DMS 273 (cell line): Measurements from ENCODE around the gene PRDM12.

Source experiments
- DNase-seq: peaks from one replicate; lab custom pipeline; 2025; ENCODE audit not compliant: unreplicated experiment; lab: John Stamatoyannopoulos, UW

Gene PRDM12

DNA sequence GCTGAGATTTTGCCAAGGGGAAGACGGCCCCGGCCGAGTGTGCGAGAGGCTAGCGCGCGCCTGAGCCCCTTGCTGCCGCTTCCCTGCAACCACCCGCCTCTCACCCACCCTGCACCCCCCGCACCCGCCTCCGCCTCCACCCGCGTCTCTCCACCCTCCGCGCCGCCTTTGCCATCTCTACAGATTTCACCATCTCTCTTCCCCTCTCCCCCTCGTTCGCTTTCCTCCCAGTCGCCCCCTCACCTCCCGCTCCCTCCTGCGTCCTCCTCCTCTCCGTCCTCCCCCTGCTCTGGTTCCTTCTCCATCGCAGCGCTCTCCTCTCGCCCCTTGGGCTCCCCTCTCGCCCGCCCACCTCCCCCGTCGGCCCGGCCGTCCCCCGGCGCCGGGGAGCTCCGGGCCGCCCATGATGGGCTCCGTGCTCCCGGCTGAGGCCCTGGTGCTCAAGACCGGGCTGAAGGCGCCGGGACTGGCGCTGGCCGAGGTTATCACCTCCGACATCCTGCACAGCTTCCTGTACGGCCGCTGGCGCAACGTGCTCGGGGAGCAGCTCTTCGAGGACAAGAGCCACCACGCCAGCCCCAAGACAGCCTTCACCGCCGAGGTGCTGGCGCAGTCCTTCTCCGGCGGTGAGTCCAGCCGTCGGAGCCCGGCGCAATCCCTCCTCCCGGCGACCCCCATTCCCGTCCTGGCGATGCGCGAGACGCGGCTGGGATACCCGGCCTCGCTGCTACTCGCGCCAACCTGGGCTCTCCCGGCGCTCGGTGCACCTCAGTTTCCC lies at the start of gene PRDM12:
Gene PRDM12 (plus strand): TSS at position 344 of the 778 bp plus-strand sequence. CDS start 60 bp downstream, at position 404.
- peak; percentile 44 for DNase-seq

DNA sequence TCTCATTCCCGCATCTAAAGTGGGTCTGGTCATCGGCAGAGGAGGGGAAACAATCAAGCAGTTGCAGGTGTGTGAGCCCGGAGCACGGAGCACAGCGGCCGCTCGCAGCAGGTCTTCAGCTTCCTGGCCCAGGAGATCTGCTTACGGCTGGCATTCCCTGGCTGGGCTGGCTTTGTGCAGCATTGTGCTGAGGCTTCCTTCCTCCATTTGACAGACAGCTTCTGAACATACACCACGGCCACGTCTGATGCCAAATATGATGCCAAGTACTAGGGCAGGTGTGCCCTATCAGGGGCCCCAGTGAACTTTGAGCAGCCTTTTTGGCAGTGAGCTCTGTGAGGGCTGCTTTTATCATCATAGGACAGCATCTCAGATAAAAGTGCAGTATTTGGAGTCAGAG lies 47.9 kb upstream of the PRDM12 start:
- no peak for DNase-seq

DNA sequence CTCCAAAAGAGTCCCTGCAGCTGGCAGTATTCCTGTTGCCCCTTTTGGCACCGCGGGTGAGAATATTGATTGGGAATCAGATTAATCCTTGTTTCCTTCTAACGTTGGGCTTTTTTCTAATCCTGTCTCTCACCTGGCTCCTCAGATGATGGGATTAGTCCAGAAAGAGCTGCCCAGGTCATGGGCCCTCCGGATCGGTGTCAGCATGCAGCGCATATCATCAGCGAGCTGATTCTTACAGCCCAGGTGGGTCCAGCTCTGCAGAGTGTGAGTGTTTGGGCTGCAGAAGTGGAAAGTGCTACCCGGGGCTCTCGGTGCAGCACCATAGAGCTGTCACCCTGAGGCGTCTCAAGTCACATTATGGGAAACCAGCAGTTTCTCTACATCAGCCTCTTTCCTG lies 40.9 kb upstream of the PRDM12 start:
- no peak for DNase-seq

DNA sequence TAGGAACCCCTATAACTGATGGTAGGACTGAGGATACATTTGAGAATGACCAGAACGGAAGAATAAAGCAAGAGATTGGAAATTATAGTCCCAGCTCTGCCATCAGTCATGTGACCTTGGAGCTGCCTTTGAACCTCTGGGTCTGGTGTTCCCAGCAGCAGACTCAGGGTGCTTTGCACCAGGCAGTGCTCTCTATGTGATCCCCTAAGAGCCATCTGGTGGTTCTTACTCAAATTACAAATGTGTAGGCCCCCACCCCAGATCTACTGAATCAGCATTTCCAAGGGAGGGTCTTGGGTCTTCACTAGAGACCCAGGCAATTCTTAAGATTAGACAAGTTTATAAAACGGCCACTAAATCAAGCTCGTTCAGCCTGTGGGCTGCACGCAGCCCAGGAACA lies 40.2 kb upstream of the PRDM12 start:
- no peak for DNase-seq

DNA sequence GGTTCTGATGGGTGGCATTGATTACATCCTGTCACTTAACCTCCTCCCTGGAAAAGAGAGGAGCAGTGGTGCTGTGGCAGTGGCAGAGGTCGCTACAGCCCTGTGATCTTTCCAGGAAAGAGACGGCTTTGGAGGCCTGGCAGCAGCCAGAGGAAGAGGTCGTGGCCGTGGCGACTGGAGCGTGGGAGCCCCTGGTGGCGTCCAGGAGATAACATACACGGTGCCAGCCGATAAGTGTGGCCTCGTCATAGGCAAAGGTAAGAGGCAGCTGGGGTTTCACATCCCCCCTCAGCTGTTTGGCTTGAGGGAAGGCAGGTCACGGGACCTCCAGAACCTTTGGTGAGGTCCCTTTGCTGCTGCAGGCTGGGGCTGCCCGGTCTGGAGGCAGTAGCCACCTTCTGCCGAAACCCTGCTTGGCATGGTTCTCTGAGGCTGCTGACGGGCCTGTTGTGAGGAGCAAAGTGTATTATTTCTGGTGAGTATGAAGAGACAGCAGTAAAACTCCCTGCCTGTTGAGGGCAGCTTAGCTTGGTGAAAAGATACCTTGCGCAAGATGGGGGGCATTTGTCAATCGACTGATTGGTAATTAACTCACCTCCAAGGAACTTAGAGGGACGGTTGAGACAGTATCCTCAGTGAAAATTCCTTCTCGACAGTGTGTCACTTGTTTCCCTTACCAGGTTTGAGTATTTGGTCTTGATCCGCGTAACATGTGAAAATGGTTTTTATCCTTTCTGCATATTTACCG lies 38.0 kb upstream of the PRDM12 start:
- peak; percentile 36 for DNase-seq

DNA sequence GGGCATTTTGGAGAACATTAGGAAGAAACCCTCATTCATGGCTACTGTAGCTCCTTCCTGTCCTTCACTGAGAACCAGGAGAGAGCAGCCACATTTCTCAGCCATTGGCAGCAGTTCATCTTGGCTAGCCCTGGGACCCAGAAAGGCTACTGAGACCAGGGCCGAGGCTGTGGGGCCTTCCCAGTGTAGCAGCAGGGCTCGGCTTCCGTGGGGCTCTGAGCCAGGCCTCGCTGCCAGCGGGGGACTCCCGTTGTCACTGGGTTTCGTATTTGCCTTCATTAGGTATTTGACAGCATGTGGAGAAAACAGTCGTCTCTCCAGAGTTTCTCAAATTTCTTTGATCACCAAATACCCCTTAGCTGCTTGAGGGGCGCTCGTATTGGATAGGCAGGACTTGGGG lies 37.3 kb upstream of the PRDM12 start:
- no peak for DNase-seq

DNA sequence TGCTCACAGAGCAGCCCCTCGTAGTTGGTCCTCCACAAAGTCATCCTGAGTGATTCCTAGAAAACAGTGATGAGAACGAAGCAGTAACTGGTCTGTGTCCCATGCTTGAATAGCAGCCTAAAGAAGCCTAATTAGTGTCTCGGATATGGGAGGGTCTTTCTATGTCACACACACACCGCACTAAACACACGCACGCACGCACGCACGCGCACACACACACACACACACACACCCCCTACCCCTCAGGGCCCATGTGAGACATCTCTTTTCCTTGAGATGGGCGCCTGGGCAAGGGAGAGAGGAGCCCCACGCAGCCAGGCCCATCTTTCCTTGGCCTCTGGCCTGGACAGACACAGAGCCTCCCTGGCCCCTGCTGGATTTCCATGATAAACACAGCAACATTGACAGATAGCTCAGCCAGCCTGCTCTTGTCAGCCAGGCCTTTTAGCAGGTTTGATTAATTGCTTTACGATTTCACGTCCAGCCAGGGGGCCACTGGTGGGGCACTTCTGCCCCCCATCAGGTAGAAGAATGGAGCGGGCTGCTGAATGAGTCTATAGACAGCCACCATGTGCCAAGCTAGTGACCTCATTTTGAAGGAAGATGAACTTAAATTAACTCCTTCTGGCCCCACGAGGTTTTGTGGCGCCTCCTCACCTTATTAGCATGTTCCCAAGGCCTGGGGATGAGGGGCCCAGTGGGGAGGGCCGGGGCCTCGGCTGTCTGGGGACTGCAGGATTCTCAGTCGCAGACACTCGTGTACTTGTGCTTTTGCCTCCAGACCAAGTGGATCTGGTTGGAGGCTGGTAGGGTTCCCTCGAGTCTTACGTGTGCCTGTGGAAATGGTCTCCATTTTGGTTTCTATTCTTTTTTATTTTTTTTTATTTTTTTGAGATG lies 36.2 kb upstream of the PRDM12 start:
- DNase-seq = no peak

DNA sequence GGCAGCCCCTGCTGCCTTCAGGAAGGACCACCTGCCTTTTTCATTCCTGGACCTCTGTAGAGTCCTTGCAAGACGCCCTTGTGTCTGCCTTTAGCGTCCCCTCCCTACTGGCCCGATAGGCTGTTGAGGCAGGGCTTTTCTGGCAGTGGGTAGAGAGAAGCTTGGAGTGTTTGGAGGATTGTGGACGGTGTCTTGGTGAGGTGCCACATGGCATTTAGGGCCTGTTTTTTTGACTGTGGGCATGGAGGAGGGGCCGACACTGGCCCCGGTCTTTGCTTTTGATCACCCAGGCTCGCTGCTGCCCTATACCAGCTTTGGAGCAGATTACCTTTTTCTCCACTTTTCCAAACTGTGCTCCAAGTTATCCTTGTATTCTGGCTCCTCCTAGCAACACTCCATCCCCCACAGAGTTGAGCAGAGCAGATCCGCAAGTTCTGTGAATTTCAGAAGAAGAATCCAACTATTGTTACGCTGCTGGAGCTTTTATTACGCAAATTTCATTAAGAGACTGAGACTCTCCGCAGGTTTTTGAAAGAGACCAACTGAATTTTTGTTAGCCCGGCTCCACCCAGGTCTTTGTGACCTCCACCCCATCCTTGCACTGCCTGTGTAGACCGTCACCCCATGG lies 34.8 kb upstream of the PRDM12 start:
- no peak for DNase-seq

DNA sequence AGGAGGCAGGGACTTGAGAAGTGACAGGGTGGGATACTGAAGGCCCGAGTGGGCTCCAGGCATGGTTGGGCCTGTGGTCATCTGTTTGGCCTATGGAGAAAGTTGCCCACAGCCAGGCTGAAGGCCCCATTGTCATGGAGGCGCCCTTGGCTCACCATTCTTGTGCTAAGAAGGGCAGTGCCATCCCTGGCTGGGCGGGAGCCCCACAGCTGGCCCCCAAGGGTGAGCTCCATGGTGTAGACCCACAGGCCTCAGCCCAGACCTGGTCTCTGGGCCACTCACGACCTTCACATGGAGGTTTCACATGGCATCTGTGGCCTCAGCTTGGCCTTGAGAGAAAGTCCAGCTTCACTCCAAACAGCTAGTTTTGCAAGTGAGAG lies 34.3 kb upstream of the PRDM12 start:
- no peak for DNase-seq

DNA sequence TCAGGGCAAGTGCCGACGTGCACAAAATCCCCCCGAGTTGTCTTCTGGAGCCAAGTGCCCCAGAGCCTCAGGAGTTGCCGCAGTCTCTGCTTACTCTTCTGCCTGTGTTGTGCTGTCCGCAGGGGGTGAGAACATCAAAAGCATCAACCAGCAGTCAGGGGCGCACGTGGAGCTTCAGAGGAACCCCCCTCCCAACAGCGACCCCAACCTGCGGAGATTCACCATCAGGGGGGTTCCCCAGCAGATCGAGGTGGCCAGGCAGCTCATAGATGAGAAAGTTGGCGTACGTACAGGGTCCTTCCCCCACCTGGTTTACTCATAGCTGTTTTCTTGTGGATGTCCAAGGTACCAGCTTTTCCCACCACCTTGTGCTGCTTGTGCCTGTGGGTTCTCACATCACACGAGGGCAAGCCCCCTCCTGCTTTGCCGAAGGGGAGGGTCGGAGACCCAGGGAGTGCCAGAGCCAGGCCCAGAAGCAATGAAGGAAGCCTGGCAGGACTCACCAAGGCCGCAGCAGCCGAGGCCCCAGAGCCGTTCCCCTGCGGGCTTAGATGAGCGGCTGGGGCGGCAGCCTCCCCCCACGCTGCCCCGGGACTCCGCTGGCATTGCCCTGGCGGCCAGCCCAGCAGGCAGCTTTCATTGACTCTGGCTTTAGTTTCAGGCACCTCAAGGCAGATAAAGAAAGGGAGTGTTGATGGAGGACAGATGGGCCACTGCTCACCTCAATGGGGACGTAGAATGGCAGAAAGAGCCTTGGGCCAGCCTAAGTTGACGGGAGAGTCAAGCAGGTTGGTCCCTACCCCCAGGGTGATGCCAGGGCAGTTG lies 33.7 kb upstream of the PRDM12 start:
- DNase-seq = no peak

DNA sequence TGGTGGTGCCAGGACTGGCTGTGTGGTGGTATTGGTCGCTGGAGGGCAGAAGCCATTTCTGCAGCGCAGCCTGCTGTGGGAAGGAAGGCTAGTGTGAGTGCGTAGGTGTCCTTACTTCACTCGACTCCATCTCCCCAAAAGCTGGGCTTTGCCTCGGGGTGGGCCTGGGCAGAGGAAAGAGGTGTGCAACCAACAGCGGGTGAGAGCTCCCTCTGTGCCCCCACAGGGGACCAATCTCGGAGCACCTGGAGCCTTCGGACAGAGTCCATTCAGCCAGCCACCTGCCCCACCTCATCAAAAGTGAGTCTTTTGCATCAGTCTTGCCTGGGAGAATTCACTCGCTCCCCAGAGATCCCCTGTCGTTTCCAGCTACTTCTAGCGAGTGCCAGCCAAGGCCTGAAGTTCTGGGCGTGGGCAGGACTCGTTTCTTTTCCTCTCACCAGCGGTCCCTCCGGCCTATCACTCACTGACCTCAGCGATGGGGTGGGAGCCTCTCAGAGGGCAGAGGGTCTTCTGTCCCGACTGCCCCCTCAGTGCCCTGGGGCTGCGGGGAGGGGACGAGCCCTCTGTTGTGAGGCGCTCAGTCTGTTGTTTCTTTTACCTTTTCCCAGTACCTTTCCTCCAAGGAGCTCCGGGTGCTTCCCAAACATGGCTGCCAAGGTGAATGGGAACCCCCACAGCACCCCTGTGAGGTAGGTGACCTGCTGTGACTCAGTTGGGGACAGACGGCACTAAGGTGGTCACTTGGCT lies 32.9 kb upstream of the PRDM12 start:
- no peak for DNase-seq

DNA sequence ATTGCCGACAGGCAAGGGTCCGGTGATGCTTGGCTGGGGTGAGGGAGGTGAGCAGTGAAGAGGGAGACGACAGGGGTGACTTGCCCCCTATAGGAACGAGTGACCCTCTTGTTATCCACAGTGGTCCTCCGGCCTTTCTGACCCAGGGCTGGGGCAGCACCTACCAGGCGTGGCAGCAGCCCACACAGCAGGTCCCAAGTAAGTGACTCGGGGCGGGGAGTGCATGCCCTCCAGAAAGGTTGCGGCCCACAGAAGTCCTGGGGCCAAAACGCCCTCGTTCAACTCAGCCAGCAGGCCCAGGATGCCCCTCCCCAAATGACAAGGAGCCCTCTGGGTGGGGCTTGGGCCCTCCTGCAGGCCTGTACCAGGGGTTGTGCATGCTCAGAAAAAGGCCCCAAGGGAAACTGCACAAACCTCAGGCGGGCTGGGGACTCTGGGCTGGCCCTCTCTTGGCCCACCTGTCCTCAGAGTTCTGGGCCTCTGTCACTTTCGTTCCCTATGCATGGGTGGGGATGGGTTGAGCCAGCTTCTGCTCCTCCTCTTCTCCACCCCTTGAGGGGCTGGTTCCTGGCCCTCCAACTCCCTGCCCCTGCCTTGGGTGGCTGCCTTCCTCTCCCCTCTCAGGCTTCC lies 32.2 kb upstream of the PRDM12 start:
- DNase-seq = no peak

DNA sequence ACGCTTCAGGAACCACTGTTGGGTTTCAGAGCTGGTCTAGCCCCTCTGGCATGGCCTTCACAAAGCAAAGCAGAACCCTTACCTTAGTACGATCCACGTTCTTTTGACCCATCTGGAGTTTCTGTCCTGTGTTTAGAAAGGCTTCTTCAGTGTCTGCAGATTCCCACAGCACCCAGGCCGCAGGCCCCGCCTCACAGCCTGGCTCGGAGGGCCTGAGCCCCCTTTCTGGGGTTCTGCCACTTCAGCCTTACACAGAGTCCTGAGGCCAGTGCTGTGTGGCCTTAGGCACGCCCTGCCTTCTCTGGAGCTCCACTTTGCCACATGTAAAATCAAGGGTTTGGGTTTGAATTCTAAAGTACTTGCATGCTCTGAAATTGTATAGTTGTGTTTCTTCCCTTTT lies 31.6 kb upstream of the PRDM12 start:
- DNase-seq = no peak

DNA sequence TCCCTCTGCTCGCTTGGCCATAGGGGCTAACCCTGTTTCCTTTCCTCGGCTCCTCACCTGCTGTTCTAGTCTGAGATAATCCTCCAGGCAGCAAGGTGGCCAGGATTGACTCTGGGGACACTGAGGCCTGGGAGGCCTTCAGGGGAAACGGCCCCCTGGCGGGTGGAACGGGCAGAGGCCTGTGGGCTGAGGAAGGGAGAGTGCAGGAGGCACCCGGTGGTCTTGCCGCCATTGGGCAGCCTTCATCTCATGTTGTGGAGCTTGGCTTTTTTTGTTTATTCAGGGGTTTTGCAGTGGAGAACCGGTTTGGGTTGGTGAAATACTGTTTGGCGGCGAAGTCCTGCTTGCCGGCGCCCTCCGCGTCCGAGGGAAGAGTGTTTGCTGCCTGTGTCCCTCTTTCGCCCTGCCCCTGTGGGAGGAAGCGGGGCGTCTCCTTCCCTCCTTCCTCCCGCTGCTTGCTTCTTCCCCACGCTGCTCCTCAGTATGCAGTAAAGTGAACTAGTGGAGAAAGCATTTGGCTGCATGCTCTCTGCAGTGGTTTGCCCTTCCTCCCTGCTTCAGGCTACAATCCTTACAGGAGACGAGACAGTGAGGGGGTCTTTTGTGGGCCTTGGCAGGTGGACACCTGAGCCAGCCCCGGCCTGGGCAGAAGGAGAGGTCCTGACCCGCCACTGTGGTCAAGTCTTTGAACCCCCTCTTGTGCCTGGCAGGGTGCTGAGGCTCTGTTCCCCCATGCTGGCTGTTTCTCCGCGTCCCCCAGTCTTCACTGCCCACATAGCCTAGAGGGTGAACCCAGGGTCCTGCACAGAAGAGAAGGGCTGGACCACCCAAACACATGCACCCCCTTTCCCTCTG lies 30.8 kb upstream of the PRDM12 start:
- no peak for DNase-seq

DNA sequence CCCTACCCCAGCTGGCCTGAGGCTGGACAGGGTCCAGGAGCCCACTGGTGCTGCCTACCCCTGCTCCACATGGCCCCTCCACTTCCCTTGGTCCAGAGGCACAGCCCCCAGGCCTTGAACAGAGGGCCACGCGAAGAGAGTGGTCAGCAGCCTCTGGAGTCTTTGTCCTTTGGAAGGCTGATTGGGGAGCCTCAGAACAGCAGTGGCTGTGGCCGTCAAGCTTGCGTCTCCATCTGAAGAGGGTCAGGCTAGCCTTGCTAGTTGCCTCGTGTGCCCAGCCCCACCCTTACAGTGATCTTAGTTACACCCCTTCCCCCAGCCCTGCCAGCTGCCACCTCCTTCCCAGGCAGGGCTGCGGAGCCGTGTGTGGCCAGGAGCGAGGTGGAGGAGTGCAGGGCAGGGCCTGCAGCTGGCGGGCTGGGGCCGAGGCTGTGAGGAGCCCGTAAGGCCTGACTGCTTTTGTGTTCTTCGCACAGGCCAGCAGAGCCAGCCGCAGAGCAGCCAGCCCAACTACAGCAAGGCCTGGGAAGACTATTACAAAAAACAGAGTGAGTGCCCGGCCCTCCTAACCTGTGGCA lies 30.1 kb upstream of the PRDM12 start:
- peak; percentile 74 for DNase-seq

DNA sequence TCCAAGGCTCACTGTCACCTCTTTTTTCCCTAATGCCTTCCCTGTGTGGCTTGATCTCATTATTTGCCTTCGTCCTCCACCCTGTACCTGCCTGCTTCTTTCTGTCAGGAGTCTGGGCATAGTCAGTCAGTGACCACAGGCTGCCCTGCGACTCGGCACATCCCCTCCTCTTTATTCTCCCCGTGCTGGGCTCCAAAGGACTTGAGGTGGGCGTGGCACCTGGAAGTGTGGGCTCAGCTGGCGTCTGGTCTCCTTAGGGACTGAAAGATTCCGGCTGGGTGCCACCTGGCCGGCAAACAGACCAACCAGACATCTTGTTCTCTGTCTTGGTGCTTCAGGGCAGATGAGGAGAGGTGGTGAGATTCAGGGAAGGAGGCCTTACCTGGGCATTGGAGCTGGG lies 29.6 kb upstream of the PRDM12 start:
- no peak for DNase-seq

DNA sequence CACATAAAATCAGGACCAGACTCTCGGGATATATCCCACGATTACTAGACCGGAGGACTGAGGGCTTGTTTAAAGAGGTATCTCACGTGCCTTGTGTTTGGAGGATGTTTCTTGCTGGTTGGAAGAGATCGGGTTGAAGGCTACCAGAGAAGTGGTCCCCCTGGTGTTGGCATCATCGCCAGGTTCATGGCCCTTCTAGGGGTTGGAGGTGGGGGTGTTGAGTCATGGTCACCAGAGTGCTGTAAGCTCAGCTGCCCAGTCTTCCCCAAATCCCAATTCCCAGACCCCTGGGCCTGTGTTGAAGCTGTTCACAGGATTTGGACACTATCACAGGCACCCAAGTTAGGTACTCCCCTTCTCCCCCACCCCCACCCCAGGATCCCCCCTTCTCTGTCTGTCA lies 29.1 kb upstream of the PRDM12 start:
- no peak for DNase-seq
